Muscle layer of colon (tissue), 2 donors: ENCODE results near the gene OR2F2.

Experiments
- H3K27ac ChIP-seq: one replicate; pipeline ENCODE4 v1.7.0; 2013; ENCODE audit warnings: low read depth, mild to moderate bottlenecking, low read length, moderate library complexity
- H3K27me3 ChIP-seq, 2 donors: one replicate each; pipeline ENCODE4 v1.7.0; 2013; ENCODE audit warnings: low read length in 2 of 2, mild to moderate bottlenecking in 2 of 2; ENCODE audit not compliant: insufficient read depth in 2 of 2, control insufficient read depth in 1 of 2
- H3K36me3 ChIP-seq: one replicate; pipeline ENCODE4 v1.7.0; 2013; ENCODE audit warnings: mild to moderate bottlenecking, low read length; ENCODE audit not compliant: insufficient read depth
- H3K4me1 ChIP-seq: one replicate; pipeline ENCODE4 v1.7.0; 2013; ENCODE audit warnings: mild to moderate bottlenecking, low read length; ENCODE audit not compliant: insufficient read depth
- H3K4me3 ChIP-seq, 2 donors: one replicate each; pipeline ENCODE4 v1.7.0; 2013; ENCODE audit warnings: low read length in 2 of 2, low read depth in 1 of 2, mild to moderate bottlenecking in 1 of 2, moderate library complexity in 1 of 2
- H3K9ac ChIP-seq: one replicate; pipeline ENCODE4 v1.7.0; 2013; ENCODE audit warnings: low read length
- H3K9me3 ChIP-seq: one replicate; pipeline ENCODE4 v1.7.0; 2013; ENCODE audit warnings: mild to moderate bottlenecking, low read length
- donor health status: abdominal sarcoma.
- donor health status: Adenocarcinoma of cecum.

Gene OR2F2

GRCh38 chr7:143960813-143961610, 26.0 kb downstream of the OR2F2 start:
- Histone ChIP-seq H3K36me3 (no peaks in the 10 kb centered on the region), H3K27ac (no peak overlapping the region), H3K4me1 (no peaks in the 10 kb centered on the region), H3K27me3 (no peaks in the 10 kb centered on the region), H3K4me3 (no peak overlapping the region), H3K9ac (no peak overlapping the region), H3K9me3 (no peaks in the 10 kb centered on the region)

GRCh38 chr7:143965280-143965679, 30.2 kb downstream of the OR2F2 start:
- Histone ChIP-seq H3K4me3 (no peak overlapping the region), H3K27ac (no peak overlapping the region), H3K9me3 (no peaks in the 10 kb centered on the region), H3K9ac (no peak overlapping the region), H3K36me3 (no peaks in the 10 kb centered on the region), H3K27me3 (no peaks in the 10 kb centered on the region), H3K4me1 (no peaks in the 10 kb centered on the region)

- no peaks in the 10 kb centered on the region for H3K36me3 ChIP-seq
- no peaks in the 10 kb centered on the region for H3K27me3 ChIP-seq
- H3K27ac ChIP-seq: no peak overlapping the region
- no peaks in the 10 kb centered on the region for H3K4me1 ChIP-seq
- no peak overlapping the region for H3K4me3 ChIP-seq
- no peaks in the 10 kb centered on the region for H3K9me3 ChIP-seq
- no peak overlapping the region for H3K9ac ChIP-seq
These were observed 32.4 kb downstream of the OR2F2 start for GRCh38 chr7:143967398-143967797.

- no peak overlapping the region for H3K27ac ChIP-seq
These were observed 38.9 kb downstream of the OR2F2 start for GRCh38 chr7:143973870-143974416.

GRCh38 chr7:143974459-143974858, 39.4 kb downstream of the OR2F2 start:
- Histone ChIP-seq H3K27ac (no peak overlapping the region), H3K36me3 (no peaks in the 10 kb centered on the region), H3K4me3 (no peak overlapping the region), H3K4me1 (no peaks in the 10 kb centered on the region), H3K27me3 (no peaks in the 10 kb centered on the region), H3K9me3 (no peaks in the 10 kb centered on the region), H3K9ac (no peak overlapping the region)

More at GRCh38 chr7:143973870-143974416, 38.9 kb downstream of the OR2F2 start:
- Histone ChIP-seq H3K36me3 (no peaks in the 10 kb centered on the region), H3K4me1 (no peaks in the 10 kb centered on the region), H3K9ac (no peak overlapping the region), H3K4me3 (no peak overlapping the region), H3K9me3 (no peaks in the 10 kb centered on the region), H3K27me3 (no peaks in the 10 kb centered on the region)

- Histone ChIP-seq H3K4me3 (no peak overlapping the region), H3K36me3 (no peaks in the 10 kb centered on the region), H3K4me1 (no peaks in the 10 kb centered on the region), H3K9me3 (no peaks in the 10 kb centered on the region), H3K27ac (no peak overlapping the region), H3K27me3 (no peaks in the 10 kb centered on the region), H3K9ac (no peak overlapping the region)
These were observed 40.6 kb downstream of the OR2F2 start for GRCh38 chr7:143975617-143976016.

GRCh38 chr7:143978585-143978984, 43.6 kb downstream of the OR2F2 start:
- H3K9me3 ChIP-seq: no peaks in the 10 kb centered on the region
- H3K4me3 ChIP-seq: no peak overlapping the region
- H3K27ac ChIP-seq: no peak overlapping the region
- no peaks in the 10 kb centered on the region for H3K4me1 ChIP-seq
- no peak overlapping the region for H3K9ac ChIP-seq
- no peaks in the 10 kb centered on the region for H3K27me3 ChIP-seq
- no peaks in the 10 kb centered on the region for H3K36me3 ChIP-seq

- Histone ChIP-seq H3K27ac (no peak overlapping the region), H3K36me3 (no peaks in the 10 kb centered on the region), H3K4me3 (no peak overlapping the region), H3K27me3 (no peaks in the 10 kb centered on the region), H3K9ac (no peak overlapping the region), H3K9me3 (no peaks in the 10 kb centered on the region), H3K4me1 (no peaks in the 10 kb centered on the region)
These were observed 44.3 kb downstream of the OR2F2 start for GRCh38 chr7:143979359-143979758.

- Histone ChIP-seq H3K4me3 (no peak overlapping the region), H3K9ac (no peak overlapping the region), H3K9me3 (no peaks in the 10 kb centered on the region), H3K36me3 (no peaks in the 10 kb centered on the region), H3K27ac (no peak overlapping the region), H3K27me3 (no peaks in the 10 kb centered on the region), H3K4me1 (no peaks in the 10 kb centered on the region)
These were observed 45.0 kb downstream of the OR2F2 start for GRCh38 chr7:143979998-143980397.

GRCh38 chr7:143980746-143981510, 45.9 kb downstream of the OR2F2 start:
- Histone ChIP-seq H3K36me3 (no peaks in the 10 kb centered on the region), H3K9ac (no peak overlapping the region)

GRCh38 chr7:143983960-143984359, 48.9 kb downstream of the OR2F2 start:
- Histone ChIP-seq H3K4me3 (no peak overlapping the region), H3K27me3 (no peaks in the 10 kb centered on the region), H3K9me3 (no peaks in the 10 kb centered on the region), H3K4me1 (peaks cover 4% of the 10 kb centered on the region), H3K36me3 (no peaks in the 10 kb centered on the region), H3K9ac (no peak overlapping the region), H3K27ac (no peak overlapping the region)

More at GRCh38 chr7:143980746-143981510, 45.9 kb downstream of the OR2F2 start:
- Histone ChIP-seq H3K4me3 (no peak overlapping the region), H3K9me3 (no peaks in the 10 kb centered on the region), H3K27ac (no peak overlapping the region), H3K4me1 (no peaks in the 10 kb centered on the region), H3K27me3 (no peaks in the 10 kb centered on the region)
